ENCODE measurements around the gene TIMP2. TPM values are rescaled to one million over a fixed set of nuclear protein-coding genes. Genes with fewer than 3 reads are reported as not detected.

TIMP2 gene
- total RNA-seq, 4 donors from 2014 or later = 20.4 to 28.7 (median 27.0) TPM

DNA sequence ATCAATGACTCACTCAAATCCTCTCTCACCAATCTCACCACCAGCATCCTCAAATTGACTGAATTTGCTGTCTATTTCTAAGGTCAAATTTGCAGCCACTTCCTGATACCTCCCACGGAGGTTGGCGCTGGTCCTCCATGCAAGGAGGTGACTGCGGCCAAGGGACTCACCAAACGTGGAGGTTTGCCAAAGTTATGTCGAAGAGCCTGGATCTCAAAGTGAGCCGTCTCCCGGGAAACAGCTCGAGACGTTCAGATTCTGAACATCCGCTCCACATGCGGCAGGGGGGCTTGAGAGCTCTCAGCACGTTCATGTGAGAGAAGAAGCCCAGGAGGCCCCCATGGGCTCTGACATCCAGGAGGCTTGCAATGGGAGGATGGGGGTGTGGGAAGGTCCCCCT is 31.9 kb upstream of the TIMP2 start:
- Histone ChIP-seq H3K9me3 (no peaks in the 10 kb centered on the region), H3K27me3 (no peaks in the 10 kb centered on the region), H3K36me3 (no peaks in the 10 kb centered on the region), H3K4me3 (no peak overlapping the region), H3K27ac (no peak overlapping the region), H3K4me1 (no peaks in the 10 kb centered on the region)
- TF ChIP-seq, protein P1, sequence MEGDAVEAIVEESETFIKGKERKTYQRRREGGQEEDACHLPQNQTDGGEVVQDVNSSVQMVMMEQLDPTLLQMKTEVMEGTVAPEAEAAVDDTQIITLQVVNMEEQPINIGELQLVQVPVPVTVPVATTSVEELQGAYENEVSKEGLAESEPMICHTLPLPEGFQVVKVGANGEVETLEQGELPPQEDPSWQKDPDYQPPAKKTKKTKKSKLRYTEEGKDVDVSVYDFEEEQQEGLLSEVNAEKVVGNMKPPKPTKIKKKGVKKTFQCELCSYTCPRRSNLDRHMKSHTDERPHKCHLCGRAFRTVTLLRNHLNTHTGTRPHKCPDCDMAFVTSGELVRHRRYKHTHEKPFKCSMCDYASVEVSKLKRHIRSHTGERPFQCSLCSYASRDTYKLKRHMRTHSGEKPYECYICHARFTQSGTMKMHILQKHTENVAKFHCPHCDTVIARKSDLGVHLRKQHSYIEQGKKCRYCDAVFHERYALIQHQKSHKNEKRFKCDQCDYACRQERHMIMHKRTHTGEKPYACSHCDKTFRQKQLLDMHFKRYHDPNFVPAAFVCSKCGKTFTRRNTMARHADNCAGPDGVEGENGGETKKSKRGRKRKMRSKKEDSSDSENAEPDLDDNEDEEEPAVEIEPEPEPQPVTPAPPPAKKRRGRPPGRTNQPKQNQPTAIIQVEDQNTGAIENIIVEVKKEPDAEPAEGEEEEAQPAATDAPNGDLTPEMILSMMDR (IDR thresholded peaks at IDR 0.05 in 4 of 5, conservative IDR thresholded peaks at IDR 0.05 in 1 of 5) = no peak
- TF ChIP-seq POLR2A (IDR thresholded peaks at IDR 0.05) = no peak
- ATAC-seq (no peak), DNase-seq (no peak)
- intact Hi-C loops (cut with DNase I; ENCODE audit: low total_unique reads) = no loop called here
- in situ Hi-C loops (cut with MboI; ENCODE audit: low sequenced_read_pairs in 4 of 4) = no loop called here

DNA sequence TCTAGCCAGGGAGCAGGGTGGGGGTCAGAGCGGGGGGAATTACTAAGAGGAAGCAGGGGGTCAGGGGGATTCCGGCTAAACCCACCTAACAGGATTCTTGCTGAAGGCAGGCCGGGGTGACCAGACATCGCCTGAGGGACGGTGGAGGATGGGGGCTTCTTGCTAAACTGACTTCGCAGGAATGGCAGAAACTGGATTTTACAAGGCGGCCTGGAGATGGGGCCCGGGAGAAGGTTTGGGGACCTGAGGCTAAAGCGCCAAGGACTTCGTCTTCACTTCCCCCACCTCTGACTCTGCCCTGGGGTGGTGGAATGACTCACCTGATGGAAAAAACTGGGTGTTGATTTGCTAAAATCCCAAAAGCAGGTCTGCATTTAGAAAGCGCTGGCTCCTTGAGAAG is 31.1 kb upstream of the TIMP2 start:
- DNase-seq = no peak
- no peak overlapping the region for H3K27ac ChIP-seq
- intact Hi-C loops (cut with DNase I; ENCODE audit: low total_unique reads) = no loop called here
- no peak for TF ChIP-seq POLR2A (IDR thresholded peaks at IDR 0.05)
- TF ChIP-seq, protein P1 (IDR thresholded peaks at IDR 0.05 in 4 of 5, conservative IDR thresholded peaks at IDR 0.05 in 1 of 5) = no peak
- H3K4me1 ChIP-seq = no peaks in the 10 kb centered on the region
- no peaks in the 10 kb centered on the region for H3K36me3 ChIP-seq
- no peak for ATAC-seq
- no peak overlapping the region for H3K4me3 ChIP-seq
- no peaks in the 10 kb centered on the region for H3K27me3 ChIP-seq
- no peaks in the 10 kb centered on the region for H3K9me3 ChIP-seq
- in situ Hi-C loops (cut with MboI; ENCODE audit: low sequenced_read_pairs in 4 of 4) = no loop called here

DNA sequence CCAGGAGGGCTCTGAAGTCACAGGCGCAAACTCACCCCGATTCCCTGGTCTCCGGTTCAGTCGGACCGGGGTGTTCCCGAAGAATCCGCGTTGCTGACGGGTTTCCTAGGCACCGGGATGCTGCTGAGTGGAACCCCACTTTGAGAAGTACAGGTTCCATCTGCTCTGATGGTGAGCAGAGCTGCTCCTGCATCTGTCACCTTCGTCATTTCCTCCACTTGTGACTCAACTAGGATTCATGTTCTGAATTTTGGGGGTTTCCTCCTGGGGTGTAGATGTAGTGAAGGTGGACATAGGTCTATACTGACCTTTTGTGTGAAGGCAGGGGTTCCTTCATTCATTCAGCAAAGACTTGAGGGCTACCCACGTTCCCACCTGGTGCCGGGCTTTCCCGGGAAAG is 29.5 kb upstream of the TIMP2 start:
- Histone ChIP-seq H3K27me3 (no peaks in the 10 kb centered on the region), H3K36me3 (no peaks in the 10 kb centered on the region), H3K4me1 (no peaks in the 10 kb centered on the region), H3K27ac (no peak overlapping the region), H3K4me3 (no peak overlapping the region), H3K9me3 (peaks cover 0 to 6% (median 0%) of the 10 kb centered on the region in 3 donors)
- in situ Hi-C loops (cut with MboI; ENCODE audit: low sequenced_read_pairs in 4 of 4) = no loop called here
- ATAC-seq = no peak
- no peak for TF ChIP-seq POLR2A (IDR thresholded peaks at IDR 0.05)
- TF ChIP-seq, protein P1 (IDR thresholded peaks at IDR 0.05 in 4 of 5, conservative IDR thresholded peaks at IDR 0.05 in 1 of 5) = no peak
- DNase-seq = no peak
- intact Hi-C loops (cut with DNase I; ENCODE audit: low total_unique reads) = no loop called here

DNA sequence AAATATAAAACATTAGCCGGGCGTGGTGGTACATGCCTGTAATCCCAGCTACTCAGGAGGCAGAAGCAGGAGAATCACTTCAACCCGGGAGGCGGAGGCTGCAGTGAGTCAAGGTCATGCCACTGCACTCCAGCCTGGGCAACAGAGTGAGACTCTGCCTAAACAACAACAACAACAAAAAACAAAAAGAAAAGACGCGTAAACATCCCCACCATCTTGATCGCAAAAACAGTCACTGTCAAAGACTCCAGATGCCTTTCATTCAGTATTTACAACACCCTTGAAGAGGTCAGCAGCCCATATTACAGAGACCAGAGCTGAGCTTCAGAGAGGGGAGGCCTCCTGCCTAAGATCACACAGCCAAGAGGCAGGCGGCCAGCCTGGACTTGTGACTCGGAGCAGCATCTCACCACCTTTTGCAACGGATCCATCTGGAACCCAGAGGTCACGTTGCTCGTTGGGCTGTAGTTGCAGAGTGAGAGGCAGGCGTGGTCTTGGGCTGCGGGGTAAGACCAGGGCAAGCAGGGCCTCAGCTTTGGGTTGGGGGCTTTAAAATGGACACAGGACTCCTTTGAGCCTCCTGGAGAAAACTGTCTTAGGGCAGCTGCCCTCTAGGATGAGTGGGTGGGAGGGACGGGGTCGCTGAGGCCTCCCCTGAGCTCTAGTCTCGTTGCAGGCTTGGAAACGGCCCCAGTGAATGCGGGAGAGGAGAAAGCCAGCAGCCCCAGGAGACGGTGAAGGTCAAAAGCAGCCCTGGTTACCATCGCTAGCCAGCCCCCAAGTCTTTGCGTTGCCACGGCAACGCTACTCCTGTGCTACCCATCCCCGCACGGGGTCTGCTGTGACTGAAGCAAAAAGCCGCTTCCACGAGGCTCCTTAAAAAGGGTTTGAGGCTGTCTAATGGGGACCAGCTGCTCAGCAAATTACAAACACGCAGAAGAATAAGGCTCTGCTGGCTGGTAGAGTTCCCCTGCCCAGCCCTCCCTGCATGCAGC is 28.5 kb upstream of the TIMP2 start:
- no peaks in the 10 kb centered on the region for H3K27me3 ChIP-seq
- intact Hi-C loops (cut with DNase I; ENCODE audit: low total_unique reads) (no loop called here), in situ Hi-C loops (cut with MboI; ENCODE audit: low sequenced_read_pairs in 4 of 4) (no loop called here)
- no peak overlapping the region for H3K27ac ChIP-seq
- ATAC-seq = no peak
- peaks cover 0 to 6% (median 0%) of the 10 kb centered on the region in 3 donors for H3K9me3 ChIP-seq
- no peak for DNase-seq
- H3K4me1 ChIP-seq = no peaks in the 10 kb centered on the region
- no peak overlapping the region for H3K4me3 ChIP-seq
- no peaks in the 10 kb centered on the region for H3K36me3 ChIP-seq
- TF ChIP-seq, protein P1 (IDR thresholded peaks at IDR 0.05 in 4 of 5, conservative IDR thresholded peaks at IDR 0.05 in 1 of 5) = no peak
- TF ChIP-seq POLR2A (IDR thresholded peaks at IDR 0.05) = no peak
